K562 (cell line): ENCODE results near the gene MAGI1. TPM values are rescaled to one million over a fixed set of nuclear protein-coding genes. Genes with fewer than 3 reads are reported as not detected.

Experiments
- ATAC-seq: fragments of 200-7000 bp; cut with Tn5 transposase; 3 replicates; pipeline ENCODE4 v1.9.1; 2020; ENCODE audit warnings: moderate library complexity
- BruUV-seq: library from RNA; stranded (reverse); fragments of 400-500 nt; replicated peaks from 2 replicates; lab custom pipeline; 2021; lab: Mats Ljungman, UMichigan
- CTCF ChIA-PET: fragments of 300-600 bp; formaldehyde crosslinking; extraction: SDS; loops from one replicate; lab custom pipeline; 2021; ENCODE audit warnings: low intra/inter-chr PET ratio; lab: Yijun Ruan, JAX
- POLR2A ChIA-PET: fragments of 300-600, 350-650 bp; sonication (Branson Sonifier 250); formaldehyde crosslinking; extraction: SDS; loops from one replicate; lab custom pipeline; 2021; ENCODE audit warnings: antibody characterized with exemption, inconsistent platforms; lab: Yijun Ruan, JAX
- DNase-seq, 4 experiments: peaks; one replicate each; pipeline versions ENCODE4 v3.0.0 to v3.0.0-alpha.2; 2011 to 2018; ENCODE audit warnings: low spot score in 3 of 4, mixed read lengths in 3 of 4; ENCODE audit errors: extremely low read depth in 1 of 4
- FAIRE-seq: peaks from 2 replicates; lab custom pipeline; 2011; peaks lifted over from hg19 to GRCh38; lab: Jason Lieb, UNC
- H2AFZ ChIP-seq: 2 replicates; pipeline ENCODE4 v1.6.0; 2011; ENCODE audit warnings: low read depth, low read length, control low read depth, inconsistent platforms
- H3K27ac ChIP-seq: fragments of 200-600 bp; 3 replicates; pipeline ENCODE4 v1.8.0; 2011; ENCODE audit warnings: low read depth, mild to moderate bottlenecking, control low read depth, inconsistent platforms, low read length, moderate library complexity, mixed read lengths; ENCODE audit errors: extremely low read depth
- H3K27me3 ChIP-seq, 2 experiments: fragments of 300-600 bp in 1 of 2; 2 replicates in 1 of 2; 3 replicates in 1 of 2; pipeline versions ENCODE4 v1.6.0 to v1.8.0; 2011; ENCODE audit warnings: inconsistent platforms in 2 of 2, low read length in 2 of 2, mild to moderate bottlenecking in 1 of 2, mixed read lengths in 1 of 2, moderate library complexity in 1 of 2; ENCODE audit not compliant: control insufficient read depth in 2 of 2, insufficient read depth in 2 of 2
- H3K36me3 ChIP-seq: fragments of 300-600 bp; 3 replicates; pipeline ENCODE4 v1.8.0; 2011; ENCODE audit warnings: mild to moderate bottlenecking, low read length, inconsistent platforms; ENCODE audit not compliant: control insufficient read depth, insufficient read depth
- H3K4me1 ChIP-seq, 2 experiments: fragments of 200-600 bp in 1 of 2; replicated peaks in 1 of 2; 2 replicates in 1 of 2; 3 replicates in 1 of 2; pipeline versions ENCODE4 v1.5.1 to v1.8.0; 2011; ENCODE audit warnings: inconsistent platforms in 2 of 2, low read length in 2 of 2, mild to moderate bottlenecking in 1 of 2, mixed read lengths in 1 of 2, moderate library complexity in 1 of 2; ENCODE audit not compliant: control insufficient read depth in 2 of 2, insufficient read depth in 2 of 2
- H3K4me2 ChIP-seq: 2 replicates; pipeline ENCODE4 v1.6.1; 2011; ENCODE audit warnings: low read length, control low read depth, inconsistent platforms, mixed read lengths; ENCODE audit not compliant: insufficient read depth
- H3K4me3 ChIP-seq: fragments of 200-600 bp; sonication (generic), shearing (Covaris generic); 2 replicates; pipeline ENCODE4 v1.5.1; 2016; ENCODE audit warnings: control low read depth, inconsistent platforms
- H3K79me2 ChIP-seq: fragments of 200-600 bp; 3 replicates; pipeline ENCODE4 v1.8.0; 2011; ENCODE audit warnings: low read length, inconsistent platforms; ENCODE audit not compliant: control insufficient read depth, insufficient read depth
- H3K9ac ChIP-seq, 2 experiments: 2 replicates each; pipeline versions ENCODE4 v1.6.0 to v1.6.1; 2011; ENCODE audit warnings: low read depth in 2 of 2, low read length in 2 of 2, control low read depth in 1 of 2, inconsistent platforms in 1 of 2, mild to moderate bottlenecking in 1 of 2, mixed read lengths in 1 of 2; ENCODE audit not compliant: insufficient read depth in 1 of 2
- H3K9me1 ChIP-seq: one replicate; pipeline ENCODE4 v1.6.0; 2011; ENCODE audit warnings: inconsistent platforms, mild to moderate bottlenecking, low read length, moderate library complexity; ENCODE audit not compliant: control insufficient read depth, insufficient read depth
- H3K9me3 ChIP-seq: replicated peaks from 2 replicates; pipeline ENCODE4 v1.5.1; 2011; ENCODE audit warnings: low read depth, low read length, inconsistent platforms; ENCODE audit not compliant: control insufficient read depth, insufficient read depth
- H4K20me1 ChIP-seq: replicated peaks from 2 replicates; pipeline ENCODE4 v1.6.1; 2011; ENCODE audit warnings: low read length, inconsistent platforms, mixed read lengths; ENCODE audit not compliant: control insufficient read depth, insufficient read depth
- CCNT2 ChIP-seq: IDR thresholded peaks from 2 replicates; pipeline ENCODE4 v1.6.1; 2011; ENCODE audit warnings: borderline replicate concordance, low read depth, mild to moderate bottlenecking, moderate library complexity, mixed read lengths, low read length; ENCODE audit not compliant: insufficient read length; ENCODE audit errors: extremely low read depth
- ELF1 ChIP-seq: fragments of 200-800 bp; sonication (Bioruptor generic); IDR thresholded peaks from 2 replicates; pipeline ENCODE4 v1.6.1; 2016; ENCODE audit warnings: missing genetic modification characterization, missing compliant biosample characterization
- ETV6 ChIP-seq, 3 experiments: fragments of 150-350 bp in 1 of 3; sonication (generic) in 1 of 3; formaldehyde crosslinking in 1 of 3; IDR thresholded peaks; 2 replicates each; pipeline versions ENCODE4 v1.6.1 to v1.8.0; 2014 to 2022; ENCODE audit warnings: borderline replicate concordance in 2 of 3, low read depth in 2 of 3, antibody characterized with exemption in 1 of 3, low read length in 1 of 3, mild to moderate bottlenecking in 1 of 3, missing genetic modification reagents in 1 of 3
- GTF2F1 ChIP-seq: IDR thresholded peaks from 2 replicates; pipeline ENCODE4 v1.6.1; 2011; ENCODE audit warnings: low read depth, low read length, improper control_type of control experiment
- MIER1 ChIP-seq: fragments of 450-650 bp; IDR thresholded peaks from 2 replicates; pipeline ENCODE4 v1.6.1; 2016; ENCODE audit warnings: antibody characterized with exemption, mild to moderate bottlenecking, low read depth
- PHF21A ChIP-seq: fragments of 450-650 bp; IDR thresholded peaks from 2 replicates; pipeline ENCODE4 v1.6.1; 2017; ENCODE audit warnings: low read depth, borderline replicate concordance
- POLR2AphosphoS5 ChIP-seq: IDR thresholded peaks from 2 replicates; pipeline ENCODE4 v1.6.1; 2011; ENCODE audit warnings: mild to moderate bottlenecking, low read depth, low read length, moderate library complexity; ENCODE audit not compliant: control insufficient read depth, insufficient read depth
- PRMT5 ChIP-seq: sonication (generic); formaldehyde crosslinking; IDR thresholded peaks from 2 replicates; pipeline ENCODE4 v1.5.0; 2020; ENCODE audit warnings: missing genetic modification reagents
- ZC3H4 ChIP-seq: sonication (generic); formaldehyde crosslinking; IDR thresholded peaks from 2 replicates; pipeline ENCODE4 v1.9.0; 2021; ENCODE audit warnings: missing genetic modification reagents, borderline replicate concordance
- WGBS: fragments of 100-300 bp; shearing (Covaris generic); methylation state at CpG from one replicate; pipeline ENCODE4 v1.1.6; 2016; ENCODE audit warnings: low coverage, mixed read lengths; ENCODE audit not compliant: insufficient coverage; ENCODE audit errors: missing lambda C conversion rate; 5-methylcytosine and 5-hydroxymethylcytosine counted together
- in situ Hi-C: fragments of 300-500 bp; cut with MboI; formaldehyde crosslinking; loops from 4 replicates; pipeline ENCODE4 v1.15.0; 2018; ENCODE audit warnings: inconsistent platforms, mixed read lengths
- intact Hi-C: fragments of 100-400 bp; cut with micrococcal nuclease; formaldehyde crosslinking; loops from 2 replicates; pipeline ENCODE4 v1.14.2; 2022
- polyA plus RNA-seq, 8 experiments: library from polyadenylated mRNA; depleted of rRNA in 4 of 8; stranded (reverse) in 5 of 8; unstranded in 3 of 8; fragments of >200 nt; fragmentation: Nextera tagmentation in 2 of 8; fragmentation: Illumina TruSeq in 1 of 8; extraction: Ambion mirVana in 2 of 8; extraction: Trizol in 1 of 8; gene quantifications; 2 replicates each; pipeline versions ENCODE4 v1.2.1 to v1.2.3, GENCODE V29; 2011 to 2014; ENCODE audit warnings: inconsistent platforms in 1 of 8, missing spikeins in 1 of 8
- total RNA-seq, 7 experiments: library from RNA; depleted of rRNA in 6 of 7; stranded (reverse); fragments of >200 nt in 6 of 7; fragmentation: Illumina TruSeq in 2 of 7; extraction: Trizol in 2 of 7; gene quantifications; 2 replicates each; pipeline versions ENCODE4 v1.2.1 to v1.2.3, GENCODE V29; 2011 to 2021; ENCODE audit warnings: low replicate concordance in 1 of 7
- TF ChIP-seq, protein P1 (sequence below): sonication (generic); formaldehyde crosslinking; IDR thresholded peaks from 2 replicates; pipeline ENCODE4 v1.8.0; 2022; ENCODE audit warnings: missing genetic modification reagents, mild to moderate bottlenecking, borderline replicate concordance
- TF ChIP-seq, protein P2 (sequence below): sonication (generic); formaldehyde crosslinking; IDR thresholded peaks from 2 replicates; pipeline ENCODE4 v1.8.1; 2023; ENCODE audit warnings: mild to moderate bottlenecking, missing genetic modification reagents
- TF ChIP-seq, protein P3 (sequence below), 2 experiments: fragments of 450-650 bp in 1 of 2; IDR thresholded peaks; 2 replicates each; pipeline ENCODE4 v1.6.1; 2011 to 2017; ENCODE audit warnings: low read depth in 2 of 2, antibody characterized with exemption in 1 of 2, borderline replicate concordance in 1 of 2, low read length in 1 of 2, mild to moderate bottlenecking in 1 of 2, mixed read lengths in 1 of 2; ENCODE audit not compliant: control insufficient read depth in 1 of 2
- TF ChIP-seq, protein P4 (sequence below): conservative IDR thresholded peaks from 2 replicates; pipeline ENCODE4 v1.6.1; 2011; ENCODE audit warnings: low read depth, mild to moderate bottlenecking, low read length; ENCODE audit not compliant: control insufficient read depth

Gene MAGI1
- total and polyA plus RNA-seq, 9 of the 15 experiments (the other 6 are each of a cell fraction or from before 2014, with no cell fraction given): 7.8 to 59.4 (median 43.2) TPM

DNA sequence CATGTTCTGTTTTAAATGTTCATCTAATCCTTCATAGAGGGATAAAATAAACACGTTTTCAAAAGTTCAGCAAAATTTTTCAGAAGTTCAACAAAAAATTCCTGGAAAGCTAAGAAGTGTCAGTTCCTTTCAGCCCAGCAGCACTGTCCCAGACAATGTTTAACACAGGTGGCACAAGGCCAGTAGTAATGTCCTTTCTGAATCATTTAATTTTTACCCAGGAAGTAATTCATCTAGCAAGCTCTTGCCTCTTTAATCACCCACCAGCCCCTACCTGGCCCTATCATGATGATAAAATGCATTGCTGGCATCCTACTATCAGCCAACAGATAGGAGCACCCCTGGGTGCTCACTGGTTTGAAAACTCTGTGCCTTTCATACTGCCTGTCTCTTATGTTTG is 723.8 kb downstream of the MAGI1 start:
- Histone ChIP-seq H3K4me1 (no peaks in the 10 kb centered on the region), H3K9me1 (no peaks in the 10 kb centered on the region), H3K4me3 (no peak overlapping the region), H4K20me1 (no peaks in the 10 kb centered on the region), H3K36me3 (no peaks in the 10 kb centered on the region), H3K79me2 (no peaks in the 10 kb centered on the region), H3K27me3 (no peaks in the 10 kb centered on the region), H3K9me3 (no peaks in the 10 kb centered on the region), H3K9ac (no peak overlapping the region), H3K27ac (no peak overlapping the region), H3K4me2 (no peak overlapping the region), H2AFZ (no peak overlapping the region)
- ChIA-PET POLR2A (interaction anchor here (0.5 kb wide), 1 partner anchor 10 kb away, joined by 3 read pairs; no protein-coding TSS in a partner anchor), CTCF (no interaction called here)
- 0% methylated on average over 1 of the region's 1 CpG for WGBS
- DNase-seq (no peak), FAIRE-seq (no peak), ATAC-seq (no peak)
- in situ Hi-C loops (no loop called here), intact Hi-C loops (no loop called here)
- no TSS peak for BruUV-seq
- TF ChIP-seq MIER1 (no peak), ELF1 (tag) (no peak), PRMT5 (CRISPR knock-in tag) (no peak), PHF21A (no peak), ZC3H4 (CRISPR knock-in tag) (no peak), GTF2F1 (no peak), ETV6 (IDR thresholded peaks at IDR 0.05; ENCODE audit: borderline replicate concordance in 1 of 2, low read depth in 2 of 2, low read length in 1 of 2) (no peak), ETV6 (CRISPR knock-in tag; IDR thresholded peaks at IDR 0.05; ENCODE audit: borderline replicate concordance) (no peak), POLR2AphosphoS5 (no peak), CCNT2 (no peak)
- TF ChIP-seq, protein P1, sequence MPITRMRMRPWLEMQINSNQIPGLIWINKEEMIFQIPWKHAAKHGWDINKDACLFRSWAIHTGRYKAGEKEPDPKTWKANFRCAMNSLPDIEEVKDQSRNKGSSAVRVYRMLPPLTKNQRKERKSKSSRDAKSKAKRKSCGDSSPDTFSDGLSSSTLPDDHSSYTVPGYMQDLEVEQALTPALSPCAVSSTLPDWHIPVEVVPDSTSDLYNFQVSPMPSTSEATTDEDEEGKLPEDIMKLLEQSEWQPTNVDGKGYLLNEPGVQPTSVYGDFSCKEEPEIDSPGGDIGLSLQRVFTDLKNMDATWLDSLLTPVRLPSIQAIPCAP (CRISPR knock-in tag): no peak
- TF ChIP-seq, protein P2, sequence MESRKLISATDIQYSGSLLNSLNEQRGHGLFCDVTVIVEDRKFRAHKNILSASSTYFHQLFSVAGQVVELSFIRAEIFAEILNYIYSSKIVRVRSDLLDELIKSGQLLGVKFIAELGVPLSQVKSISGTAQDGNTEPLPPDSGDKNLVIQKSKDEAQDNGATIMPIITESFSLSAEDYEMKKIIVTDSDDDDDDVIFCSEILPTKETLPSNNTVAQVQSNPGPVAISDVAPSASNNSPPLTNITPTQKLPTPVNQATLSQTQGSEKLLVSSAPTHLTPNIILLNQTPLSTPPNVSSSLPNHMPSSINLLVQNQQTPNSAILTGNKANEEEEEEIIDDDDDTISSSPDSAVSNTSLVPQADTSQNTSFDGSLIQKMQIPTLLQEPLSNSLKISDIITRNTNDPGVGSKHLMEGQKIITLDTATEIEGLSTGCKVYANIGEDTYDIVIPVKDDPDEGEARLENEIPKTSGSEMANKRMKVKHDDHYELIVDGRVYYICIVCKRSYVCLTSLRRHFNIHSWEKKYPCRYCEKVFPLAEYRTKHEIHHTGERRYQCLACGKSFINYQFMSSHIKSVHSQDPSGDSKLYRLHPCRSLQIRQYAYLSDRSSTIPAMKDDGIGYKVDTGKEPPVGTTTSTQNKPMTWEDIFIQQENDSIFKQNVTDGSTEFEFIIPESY (CRISPR knock-in tag): no peak
- TF ChIP-seq, protein P3, sequence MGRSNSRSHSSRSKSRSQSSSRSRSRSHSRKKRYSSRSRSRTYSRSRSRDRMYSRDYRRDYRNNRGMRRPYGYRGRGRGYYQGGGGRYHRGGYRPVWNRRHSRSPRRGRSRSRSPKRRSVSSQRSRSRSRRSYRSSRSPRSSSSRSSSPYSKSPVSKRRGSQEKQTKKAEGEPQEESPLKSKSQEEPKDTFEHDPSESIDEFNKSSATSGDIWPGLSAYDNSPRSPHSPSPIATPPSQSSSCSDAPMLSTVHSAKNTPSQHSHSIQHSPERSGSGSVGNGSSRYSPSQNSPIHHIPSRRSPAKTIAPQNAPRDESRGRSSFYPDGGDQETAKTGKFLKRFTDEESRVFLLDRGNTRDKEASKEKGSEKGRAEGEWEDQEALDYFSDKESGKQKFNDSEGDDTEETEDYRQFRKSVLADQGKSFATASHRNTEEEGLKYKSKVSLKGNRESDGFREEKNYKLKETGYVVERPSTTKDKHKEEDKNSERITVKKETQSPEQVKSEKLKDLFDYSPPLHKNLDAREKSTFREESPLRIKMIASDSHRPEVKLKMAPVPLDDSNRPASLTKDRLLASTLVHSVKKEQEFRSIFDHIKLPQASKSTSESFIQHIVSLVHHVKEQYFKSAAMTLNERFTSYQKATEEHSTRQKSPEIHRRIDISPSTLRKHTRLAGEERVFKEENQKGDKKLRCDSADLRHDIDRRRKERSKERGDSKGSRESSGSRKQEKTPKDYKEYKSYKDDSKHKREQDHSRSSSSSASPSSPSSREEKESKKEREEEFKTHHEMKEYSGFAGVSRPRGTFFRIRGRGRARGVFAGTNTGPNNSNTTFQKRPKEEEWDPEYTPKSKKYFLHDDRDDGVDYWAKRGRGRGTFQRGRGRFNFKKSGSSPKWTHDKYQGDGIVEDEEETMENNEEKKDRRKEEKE (IDR thresholded peaks at IDR 0.05; ENCODE audit: borderline replicate concordance in 1 of 2, control insufficient read depth in 1 of 2, low read depth in 2 of 2, low read length in 1 of 2): no peak
- TF ChIP-seq, protein P4, sequence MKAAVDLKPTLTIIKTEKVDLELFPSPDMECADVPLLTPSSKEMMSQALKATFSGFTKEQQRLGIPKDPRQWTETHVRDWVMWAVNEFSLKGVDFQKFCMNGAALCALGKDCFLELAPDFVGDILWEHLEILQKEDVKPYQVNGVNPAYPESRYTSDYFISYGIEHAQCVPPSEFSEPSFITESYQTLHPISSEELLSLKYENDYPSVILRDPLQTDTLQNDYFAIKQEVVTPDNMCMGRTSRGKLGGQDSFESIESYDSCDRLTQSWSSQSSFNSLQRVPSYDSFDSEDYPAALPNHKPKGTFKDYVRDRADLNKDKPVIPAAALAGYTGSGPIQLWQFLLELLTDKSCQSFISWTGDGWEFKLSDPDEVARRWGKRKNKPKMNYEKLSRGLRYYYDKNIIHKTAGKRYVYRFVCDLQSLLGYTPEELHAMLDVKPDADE: no peak
